ENCODE data around the gene ERP29. TPM values are rescaled to one million over a fixed set of nuclear protein-coding genes. Genes with fewer than 3 reads are reported as not detected.
"Not testable (repeated sequence)": the region's sequence is repeated elsewhere in the genome, so short reads cannot be mapped to it uniquely, and the experiment has no call there.

The ERP29 gene
- total RNA-seq, 2 experiments from 2014 or later, result 82.9 to 83.7 TPM

DNA sequence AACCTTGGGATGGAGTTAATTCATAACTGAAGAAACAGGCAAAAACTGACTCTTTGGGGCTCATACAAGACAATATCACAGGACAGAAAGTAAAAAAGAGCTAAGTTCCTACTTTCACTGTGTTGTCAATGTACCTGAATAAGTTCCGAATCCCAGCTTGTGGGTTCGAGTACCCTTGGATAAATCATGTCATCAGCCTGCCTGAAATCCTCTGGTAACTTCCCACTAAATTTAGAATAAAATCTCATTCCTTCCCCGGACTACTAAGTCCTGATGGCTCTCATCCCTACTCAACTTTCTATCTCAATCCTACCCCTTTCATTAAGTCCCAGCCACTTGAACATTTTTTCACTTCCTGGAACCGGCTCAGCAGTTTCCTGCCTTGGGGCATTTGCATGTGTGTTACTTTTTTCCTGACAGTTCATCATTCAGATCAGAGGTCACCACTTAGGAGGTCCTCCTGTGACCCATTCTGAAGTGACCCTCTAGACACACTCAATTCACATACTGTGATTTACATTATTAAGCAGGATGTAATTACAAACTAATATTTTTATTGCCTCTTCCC is 12.7 kb downstream of the ERP29 start:
- CTCF ChIA-PET, result no interaction called here
- no peak overlapping the region for H3K4me3 Mint-ChIP-seq
- no peaks in the 10 kb centered on the region for H3K9me3 Mint-ChIP-seq
- intact Hi-C loops (cut with micrococcal nuclease), result no loop called here
- peaks cover 42% of the 10 kb centered on the region for H3K36me3 Mint-ChIP-seq (ENCODE audit: low read depth)
- peaks cover 37% of the 10 kb centered on the region for H3K4me1 Mint-ChIP-seq (ENCODE audit: low read depth)
- POLR2A ChIA-PET, result interaction anchor here (0.7 kb wide), 1 partner anchor 81 kb away, joined by 3 read pairs; no protein-coding TSS in a partner anchor
- H3K27me3 Mint-ChIP-seq, result no peaks in the 10 kb centered on the region
- TF ChIP-seq, protein P1, sequence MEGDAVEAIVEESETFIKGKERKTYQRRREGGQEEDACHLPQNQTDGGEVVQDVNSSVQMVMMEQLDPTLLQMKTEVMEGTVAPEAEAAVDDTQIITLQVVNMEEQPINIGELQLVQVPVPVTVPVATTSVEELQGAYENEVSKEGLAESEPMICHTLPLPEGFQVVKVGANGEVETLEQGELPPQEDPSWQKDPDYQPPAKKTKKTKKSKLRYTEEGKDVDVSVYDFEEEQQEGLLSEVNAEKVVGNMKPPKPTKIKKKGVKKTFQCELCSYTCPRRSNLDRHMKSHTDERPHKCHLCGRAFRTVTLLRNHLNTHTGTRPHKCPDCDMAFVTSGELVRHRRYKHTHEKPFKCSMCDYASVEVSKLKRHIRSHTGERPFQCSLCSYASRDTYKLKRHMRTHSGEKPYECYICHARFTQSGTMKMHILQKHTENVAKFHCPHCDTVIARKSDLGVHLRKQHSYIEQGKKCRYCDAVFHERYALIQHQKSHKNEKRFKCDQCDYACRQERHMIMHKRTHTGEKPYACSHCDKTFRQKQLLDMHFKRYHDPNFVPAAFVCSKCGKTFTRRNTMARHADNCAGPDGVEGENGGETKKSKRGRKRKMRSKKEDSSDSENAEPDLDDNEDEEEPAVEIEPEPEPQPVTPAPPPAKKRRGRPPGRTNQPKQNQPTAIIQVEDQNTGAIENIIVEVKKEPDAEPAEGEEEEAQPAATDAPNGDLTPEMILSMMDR (IDR thresholded peaks at IDR 0.05), result no peak
- ATAC-seq (no peak), DNase-seq (no peak)
- H3K27ac Mint-ChIP-seq, result peak overlapping the region; percentile 77

DNA sequence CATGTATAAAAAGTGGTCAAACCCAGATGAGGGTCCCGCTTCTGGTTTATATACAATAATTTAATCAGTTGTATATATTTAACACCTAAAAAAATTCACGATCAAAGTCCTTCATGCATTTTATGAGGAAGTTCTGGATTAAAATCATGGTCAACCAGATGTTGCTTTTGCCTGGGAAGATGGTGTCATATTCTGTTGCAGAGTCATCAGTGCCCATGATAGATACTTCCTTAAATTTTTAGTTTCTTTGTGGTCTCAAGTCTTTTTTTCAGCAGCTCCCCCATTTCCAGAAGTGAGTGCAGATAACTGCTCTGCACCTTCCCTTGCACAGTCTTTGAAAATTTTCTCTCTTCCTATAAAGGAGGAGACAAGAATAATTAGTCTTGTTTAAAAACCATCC is 16.1 kb downstream of the ERP29 start:
- peaks cover 43% of the 10 kb centered on the region for H3K36me3 Mint-ChIP-seq (ENCODE audit: low read depth)
- no peak overlapping the region for H3K4me3 Mint-ChIP-seq
- no peaks in the 10 kb centered on the region for H3K9me3 Mint-ChIP-seq
- H3K4me1 Mint-ChIP-seq (ENCODE audit: low read depth), result peaks cover 19% of the 10 kb centered on the region
- ChIA-PET POLR2A (interaction anchor here (0.6 kb wide), 1 partner anchor 13 kb away, joined by 3 read pairs; no protein-coding TSS in a partner anchor), CTCF (interaction anchor here (1.1 kb wide), 1 partner anchor 83 kb away, joined by 3 read pairs; no protein-coding TSS in a partner anchor)
- H3K27ac Mint-ChIP-seq, result peak overlapping the region; percentile 14
- ATAC-seq (no peak), DNase-seq (no peak)
- TF ChIP-seq, protein P1 (IDR thresholded peaks at IDR 0.05), result no peak
- no peaks in the 10 kb centered on the region for H3K27me3 Mint-ChIP-seq
- intact Hi-C loops (cut with micrococcal nuclease), result no loop called here

DNA sequence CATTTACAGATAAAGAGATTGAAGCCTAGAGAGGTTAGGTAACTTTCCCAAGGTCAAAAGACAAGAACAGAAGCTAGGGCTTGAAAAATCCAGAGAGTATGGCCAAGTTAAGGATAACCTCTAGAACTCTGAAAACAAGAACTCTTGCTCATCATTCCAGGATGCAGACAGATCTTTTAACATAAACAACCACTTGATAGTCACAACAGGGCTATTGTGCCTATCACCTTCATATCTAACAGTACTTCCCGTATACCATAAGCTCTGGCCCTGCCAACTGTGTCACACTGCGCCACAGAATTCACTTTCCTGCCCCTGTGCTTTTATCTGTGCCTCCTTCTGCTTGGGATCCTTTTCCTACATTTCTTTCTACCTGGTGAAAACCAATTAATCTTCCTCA is 18.2 kb downstream of the ERP29 start:
- TF ChIP-seq, protein P1 (IDR thresholded peaks at IDR 0.05), result no peak
- H3K4me3 Mint-ChIP-seq, result no peak overlapping the region
- no peak for ATAC-seq
- no peak for DNase-seq
- intact Hi-C loops (cut with micrococcal nuclease), result no loop called here
- CTCF ChIA-PET, result no interaction called here
- peaks cover 36% of the 10 kb centered on the region for H3K36me3 Mint-ChIP-seq (ENCODE audit: low read depth)
- POLR2A ChIA-PET, result interaction anchor here (0.7 kb wide), 1 partner anchor 12 kb away, joined by 3 read pairs; no protein-coding TSS in a partner anchor
- no peaks in the 10 kb centered on the region for H3K9me3 Mint-ChIP-seq
- no peaks in the 10 kb centered on the region for H3K27me3 Mint-ChIP-seq
- peak overlapping the region; percentile 43 for H3K27ac Mint-ChIP-seq
- peaks cover 10% of the 10 kb centered on the region for H3K4me1 Mint-ChIP-seq (ENCODE audit: low read depth)

DNA sequence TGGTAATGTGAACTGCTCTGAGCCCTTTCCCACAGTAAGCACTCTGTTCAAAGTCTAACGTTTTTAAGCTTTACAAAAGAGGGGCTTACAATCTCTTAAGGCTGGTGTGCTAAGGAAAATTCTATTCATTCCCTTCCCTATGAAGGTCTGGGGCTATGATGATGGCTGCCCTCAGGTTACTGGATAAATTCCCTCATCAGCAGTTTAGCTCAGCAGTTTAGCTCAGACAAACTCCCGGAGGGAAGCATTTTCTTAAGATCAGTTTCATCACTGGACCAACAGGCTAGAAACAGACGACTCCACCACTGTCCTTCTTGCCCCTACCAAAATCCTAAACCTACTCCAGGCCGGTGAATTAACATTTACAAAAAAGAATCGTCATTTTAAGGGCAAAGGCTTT is 19.1 kb downstream of the ERP29 start:
- no peak for ATAC-seq
- ChIA-PET CTCF (interaction anchor here (1.5 kb wide), 1 partner anchor 12 kb away, joined by 3 read pairs; no protein-coding TSS in a partner anchor), POLR2A (interaction anchor here (0.7 kb wide), 1 partner anchor 13 kb away, joined by 3 read pairs; no protein-coding TSS in a partner anchor)
- Mint-ChIP-seq H3K4me1 (ENCODE audit: low read depth) (peaks cover 8% of the 10 kb centered on the region), H3K4me3 (no peak overlapping the region), H3K36me3 (ENCODE audit: low read depth) (peaks cover 42% of the 10 kb centered on the region), H3K27ac (peak overlapping the region; percentile 12), H3K27me3 (no peaks in the 10 kb centered on the region), H3K9me3 (no peaks in the 10 kb centered on the region)
- no peak for DNase-seq
- TF ChIP-seq, protein P1 (IDR thresholded peaks at IDR 0.05), result no peak
- intact Hi-C loops (cut with micrococcal nuclease), result no loop called here

DNA sequence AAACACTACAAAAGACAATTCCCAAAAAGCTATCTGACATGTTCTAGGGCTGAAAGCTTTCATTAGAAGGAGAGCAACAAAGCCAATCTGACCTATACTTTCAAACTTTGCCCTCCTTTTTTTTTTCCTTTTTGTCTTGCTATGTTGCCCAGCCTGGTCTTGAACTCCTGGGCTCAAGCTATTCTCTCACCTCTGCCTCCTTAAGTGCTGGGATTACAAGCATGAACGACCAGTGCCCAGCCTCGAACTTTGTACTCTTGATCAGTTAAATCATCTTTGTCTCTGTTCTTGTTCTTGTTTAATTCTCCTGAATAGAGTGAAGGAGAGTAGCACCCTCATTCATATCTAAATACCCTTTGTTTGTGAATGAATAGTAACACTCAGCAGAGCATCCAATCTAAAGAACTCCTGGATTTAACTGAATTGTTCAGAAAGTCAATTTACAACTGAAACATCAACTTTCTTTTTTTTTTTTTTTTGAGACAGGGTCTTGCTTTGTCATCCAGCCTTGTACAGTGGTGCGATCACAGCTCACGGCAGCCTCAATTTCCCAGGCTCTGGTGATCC is 22.1 kb downstream of the ERP29 start:
- ATAC-seq (no peak), DNase-seq (no peak)
- Mint-ChIP-seq H3K4me1 (ENCODE audit: low read depth) (no peaks in the 10 kb centered on the region), H3K36me3 (ENCODE audit: low read depth) (peaks cover 47% of the 10 kb centered on the region), H3K27me3 (no peaks in the 10 kb centered on the region), H3K4me3 (no peak overlapping the region), H3K27ac (no peak overlapping the region), H3K9me3 (no peaks in the 10 kb centered on the region)
- POLR2A ChIA-PET, result interaction anchor here (0.6 to 1.2 kb wide), 3 partner anchors 12 to 351 kb away, joined by 3 read pairs; no protein-coding TSS in a partner anchor
- intact Hi-C loops (cut with micrococcal nuclease), result no loop called here
- TF ChIP-seq, protein P1 (IDR thresholded peaks at IDR 0.05), result no peak
- CTCF ChIA-PET, result no interaction called here

DNA sequence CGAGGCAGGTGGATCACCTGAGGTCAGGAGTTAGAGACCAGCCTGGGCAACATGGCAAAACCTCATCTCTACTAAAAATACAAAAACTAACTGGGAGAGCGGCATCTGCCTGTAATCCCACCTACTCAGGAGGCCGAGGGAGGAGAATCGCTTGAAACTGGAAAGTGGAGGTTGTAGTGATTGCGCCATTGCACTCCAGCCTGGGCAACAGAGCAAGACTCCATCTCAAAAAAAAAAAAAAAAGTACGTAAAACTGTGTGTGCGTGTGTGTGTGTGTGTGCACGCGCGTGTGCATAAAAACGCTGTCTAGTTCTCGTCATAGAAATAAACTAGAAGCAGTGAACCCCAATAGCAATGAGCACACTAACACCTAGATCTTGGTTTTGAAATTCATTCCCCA is 23.4 kb downstream of the ERP29 start:
- H3K27ac Mint-ChIP-seq; H3K9me3 Mint-ChIP-seq; intact Hi-C loops (cut with micrococcal nuclease); ATAC-seq; DNase-seq; H3K27me3 Mint-ChIP-seq; H3K4me3 Mint-ChIP-seq; H3K4me1 Mint-ChIP-seq (ENCODE audit: low read depth): not testable (repeated sequence)
- ChIA-PET POLR2A (interaction anchor here (1.0 kb wide), 1 partner anchor 12 kb away, joined by 3 read pairs; no protein-coding TSS in a partner anchor), CTCF (interaction anchor here (1.6 kb wide), 1 partner anchor 15 kb away, joined by 5 read pairs; no protein-coding TSS in a partner anchor)
- peaks cover 40% of the 10 kb centered on the region for H3K36me3 Mint-ChIP-seq (ENCODE audit: low read depth)

All from activated CD8-positive, alpha-beta T cell treated with anti-CD3 and anti-CD28 coated beads for 36 hours (primary cell).